Panc1 (cell line): Measurements from ENCODE around the gene CNTN4. TPM values are rescaled to one million over a fixed set of nuclear protein-coding genes. Genes with fewer than 3 reads are reported as not detected.

ENCODE experiments used
- ATAC-seq: fragments of 200-7000 bp; cut with Tn5 transposase; 2 replicates; pipeline ENCODE4 v1.9.1; 2020; ENCODE audit warnings: mild to moderate bottlenecking, moderate library complexity
- BruUV-seq: library from RNA; stranded (reverse); fragments of 400-500 nt; replicated peaks from 2 replicates; lab custom pipeline; 2021; lab: Mats Ljungman, UMichigan
- CTCF ChIA-PET: fragments of 300-600 bp; sonication (Branson Sonifier 250); formaldehyde crosslinking; loops from one replicate; lab custom pipeline; 2022; ENCODE audit warnings: antibody characterized with exemption; lab: Charles Lee
- POLR2A ChIA-PET: fragments of 300-600 bp; sonication (Branson Sonifier 250); formaldehyde crosslinking; loops from one replicate; lab custom pipeline; 2022; ENCODE audit warnings: antibody characterized with exemption; lab: Charles Lee
- DNase-seq: peaks from one replicate; pipeline ENCODE4 v3.0.0-alpha.2; 2010; ENCODE audit warnings: low read depth, low spot score
- H3K27ac ChIP-seq: 2 replicates; pipeline ENCODE4 v1.5.1; 2011; ENCODE audit warnings: mild to moderate bottlenecking, low read length, inconsistent platforms
- H3K27me3 ChIP-seq: fragments of 200-500 bp; sonication (Bioruptor generic); 2 replicates; pipeline ENCODE4 v1.6.0; 2014; ENCODE audit warnings: low read length, inconsistent platforms; ENCODE audit not compliant: control insufficient read depth, insufficient read depth
- H3K36me3 ChIP-seq: fragments of 200-500 bp; sonication (Bioruptor generic); 2 replicates; pipeline ENCODE4 v1.5.1; 2014; ENCODE audit warnings: inconsistent platforms, mild to moderate bottlenecking, low read length, moderate library complexity; ENCODE audit not compliant: control insufficient read depth, insufficient read depth
- H3K4me1 ChIP-seq: 2 replicates; pipeline ENCODE4 v1.5.1; 2011; ENCODE audit warnings: inconsistent platforms, mild to moderate bottlenecking, low read length, moderate library complexity; ENCODE audit not compliant: control insufficient read depth, insufficient read depth
- H3K4me3 ChIP-seq, 2 experiments: 2 replicates each; pipeline ENCODE4 v1.5.1; 2011 to 2012; ENCODE audit warnings: low read depth in 2 of 2, low read length in 2 of 2, mild to moderate bottlenecking in 2 of 2, inconsistent platforms in 1 of 2, moderate library complexity in 1 of 2
- H3K9me3 ChIP-seq: fragments of 200-500 bp; sonication (Bioruptor generic); 2 replicates; pipeline ENCODE4 v1.5.1; 2014; ENCODE audit warnings: low read depth, mild to moderate bottlenecking, inconsistent platforms, low read length, moderate library complexity; ENCODE audit not compliant: control insufficient read depth, insufficient read depth
- POLR2AphosphoS5 ChIP-seq: IDR thresholded peaks from 2 replicates; pipeline ENCODE4 v1.6.1; 2012; ENCODE audit warnings: mild to moderate bottlenecking, low read depth, low read length, moderate library complexity
- SIN3A ChIP-seq: IDR thresholded peaks from 2 replicates; pipeline ENCODE4 v1.6.1; 2012; ENCODE audit warnings: low read depth, mild to moderate bottlenecking, low read length, moderate library complexity, borderline replicate concordance; ENCODE audit not compliant: insufficient read depth
- TCF7L2 ChIP-seq: IDR thresholded peaks from 2 replicates; pipeline ENCODE4 v1.6.1; 2011; ENCODE audit warnings: mild to moderate bottlenecking, low read depth, low read length, inconsistent platforms
- in situ Hi-C: cut with HindIII; loops from 2 replicates; pipeline ENCODE4 v1.10.0; 2016; ENCODE audit warnings: low sequenced_read_pairs, low pct_unique_long_range_greater_than_20kb
- intact Hi-C: fragments of 100-400 bp; cut with micrococcal nuclease; formaldehyde crosslinking; loops from one replicate; pipeline ENCODE4 v1.10.0; 2022; ENCODE audit not compliant: unreplicated experiment
- total RNA-seq: library from RNA; stranded (reverse); gene quantifications from one replicate; pipeline ENCODE4 v1.2.1, GENCODE V29; 2021; ENCODE audit not compliant: unreplicated experiment
- TF ChIP-seq, protein P1 (sequence below): fragments of 450-650 bp; IDR thresholded peaks from 2 replicates; pipeline ENCODE4 v1.5.1; 2017; ENCODE audit warnings: mild to moderate bottlenecking
- TF ChIP-seq, protein P2 (sequence below), 2 experiments: IDR thresholded peaks; 2 replicates each; pipeline ENCODE4 v1.6.1; 2011 to 2012; ENCODE audit warnings: low read depth in 2 of 2, control low read depth in 1 of 2, low read length in 1 of 2, mild to moderate bottlenecking in 1 of 2, moderate library complexity in 1 of 2; ENCODE audit not compliant: insufficient read depth in 1 of 2

CNTN4 gene
- total RNA-seq, 1 experiment from 2014 or later: not detected

DNA sequence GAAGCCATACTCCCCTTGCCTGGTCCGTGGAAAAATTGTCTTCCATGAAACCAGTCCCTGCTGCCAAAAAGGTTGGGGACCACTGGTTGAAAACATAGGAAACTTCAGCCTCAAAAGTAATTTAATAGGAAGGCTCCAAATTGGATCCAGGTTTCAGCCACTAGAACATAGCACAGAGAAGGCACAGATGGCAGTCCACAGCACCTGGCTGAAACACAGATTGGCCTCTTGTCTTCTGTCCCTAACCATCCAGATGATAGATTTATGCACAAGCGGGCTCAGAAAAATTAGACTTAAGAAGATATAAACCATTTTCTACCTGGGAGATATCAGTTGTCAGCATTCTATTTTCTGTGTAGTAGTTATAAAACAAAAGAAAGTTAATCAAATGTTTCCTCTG is 397.1 kb downstream of the CNTN4 start:
- in situ Hi-C loops: no loop called here
- Histone ChIP-seq H3K9me3 (no peaks in the 10 kb centered on the region), H3K4me1 (no peaks in the 10 kb centered on the region), H3K36me3 (no peaks in the 10 kb centered on the region), H3K27me3 (no peaks in the 10 kb centered on the region), H3K27ac (no peak overlapping the region), H3K4me3 (no peak overlapping the region)
- DNase-seq (no peak), ATAC-seq (no peak)
- BruUV-seq: no TSS peak
- TF ChIP-seq SIN3A (no peak), TCF7L2 (no peak), POLR2AphosphoS5 (no peak)
- TF ChIP-seq, protein P1, sequence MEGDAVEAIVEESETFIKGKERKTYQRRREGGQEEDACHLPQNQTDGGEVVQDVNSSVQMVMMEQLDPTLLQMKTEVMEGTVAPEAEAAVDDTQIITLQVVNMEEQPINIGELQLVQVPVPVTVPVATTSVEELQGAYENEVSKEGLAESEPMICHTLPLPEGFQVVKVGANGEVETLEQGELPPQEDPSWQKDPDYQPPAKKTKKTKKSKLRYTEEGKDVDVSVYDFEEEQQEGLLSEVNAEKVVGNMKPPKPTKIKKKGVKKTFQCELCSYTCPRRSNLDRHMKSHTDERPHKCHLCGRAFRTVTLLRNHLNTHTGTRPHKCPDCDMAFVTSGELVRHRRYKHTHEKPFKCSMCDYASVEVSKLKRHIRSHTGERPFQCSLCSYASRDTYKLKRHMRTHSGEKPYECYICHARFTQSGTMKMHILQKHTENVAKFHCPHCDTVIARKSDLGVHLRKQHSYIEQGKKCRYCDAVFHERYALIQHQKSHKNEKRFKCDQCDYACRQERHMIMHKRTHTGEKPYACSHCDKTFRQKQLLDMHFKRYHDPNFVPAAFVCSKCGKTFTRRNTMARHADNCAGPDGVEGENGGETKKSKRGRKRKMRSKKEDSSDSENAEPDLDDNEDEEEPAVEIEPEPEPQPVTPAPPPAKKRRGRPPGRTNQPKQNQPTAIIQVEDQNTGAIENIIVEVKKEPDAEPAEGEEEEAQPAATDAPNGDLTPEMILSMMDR: no peak
- TF ChIP-seq, protein P2, sequence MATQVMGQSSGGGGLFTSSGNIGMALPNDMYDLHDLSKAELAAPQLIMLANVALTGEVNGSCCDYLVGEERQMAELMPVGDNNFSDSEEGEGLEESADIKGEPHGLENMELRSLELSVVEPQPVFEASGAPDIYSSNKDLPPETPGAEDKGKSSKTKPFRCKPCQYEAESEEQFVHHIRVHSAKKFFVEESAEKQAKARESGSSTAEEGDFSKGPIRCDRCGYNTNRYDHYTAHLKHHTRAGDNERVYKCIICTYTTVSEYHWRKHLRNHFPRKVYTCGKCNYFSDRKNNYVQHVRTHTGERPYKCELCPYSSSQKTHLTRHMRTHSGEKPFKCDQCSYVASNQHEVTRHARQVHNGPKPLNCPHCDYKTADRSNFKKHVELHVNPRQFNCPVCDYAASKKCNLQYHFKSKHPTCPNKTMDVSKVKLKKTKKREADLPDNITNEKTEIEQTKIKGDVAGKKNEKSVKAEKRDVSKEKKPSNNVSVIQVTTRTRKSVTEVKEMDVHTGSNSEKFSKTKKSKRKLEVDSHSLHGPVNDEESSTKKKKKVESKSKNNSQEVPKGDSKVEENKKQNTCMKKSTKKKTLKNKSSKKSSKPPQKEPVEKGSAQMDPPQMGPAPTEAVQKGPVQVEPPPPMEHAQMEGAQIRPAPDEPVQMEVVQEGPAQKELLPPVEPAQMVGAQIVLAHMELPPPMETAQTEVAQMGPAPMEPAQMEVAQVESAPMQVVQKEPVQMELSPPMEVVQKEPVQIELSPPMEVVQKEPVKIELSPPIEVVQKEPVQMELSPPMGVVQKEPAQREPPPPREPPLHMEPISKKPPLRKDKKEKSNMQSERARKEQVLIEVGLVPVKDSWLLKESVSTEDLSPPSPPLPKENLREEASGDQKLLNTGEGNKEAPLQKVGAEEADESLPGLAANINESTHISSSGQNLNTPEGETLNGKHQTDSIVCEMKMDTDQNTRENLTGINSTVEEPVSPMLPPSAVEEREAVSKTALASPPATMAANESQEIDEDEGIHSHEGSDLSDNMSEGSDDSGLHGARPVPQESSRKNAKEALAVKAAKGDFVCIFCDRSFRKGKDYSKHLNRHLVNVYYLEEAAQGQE (IDR thresholded peaks at IDR 0.05; ENCODE audit: insufficient read depth in 1 of 2, low read depth in 2 of 2, low read length in 1 of 2): no peak
- ChIA-PET CTCF (no interaction called here), POLR2A (no interaction called here)
- intact Hi-C loops: no loop called here

DNA sequence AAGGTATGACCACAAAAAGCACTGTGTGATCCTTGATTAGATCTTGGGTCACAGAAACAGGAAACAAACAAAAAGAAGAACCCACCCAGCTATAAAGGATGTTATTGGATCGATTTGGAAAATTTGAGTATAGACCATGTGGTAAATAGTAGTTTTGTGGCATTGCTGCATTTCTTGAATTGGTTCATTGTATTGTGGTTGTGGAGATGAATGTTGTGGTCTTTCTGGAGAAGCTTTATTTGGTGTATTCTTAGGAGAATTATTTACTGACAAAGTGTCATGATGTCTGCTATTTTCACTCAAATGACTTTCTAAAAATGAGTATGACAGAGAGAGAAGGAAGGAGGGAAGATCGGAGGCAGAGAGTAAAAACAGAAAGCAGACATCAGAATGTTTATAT is 406.2 kb downstream of the CNTN4 start:
- intact Hi-C loops (loop anchor here (10.0 kb wide), 1 partner anchor 1510 kb away; no protein-coding TSS in a partner anchor), in situ Hi-C loops (no loop called here)
- ChIA-PET POLR2A (no interaction called here), CTCF (no interaction called here)
- ATAC-seq: no peak
- DNase-seq: no peak
- Histone ChIP-seq H3K27ac (no peak overlapping the region), H3K27me3 (no peaks in the 10 kb centered on the region), H3K4me1 (no peaks in the 10 kb centered on the region), H3K9me3 (no peaks in the 10 kb centered on the region), H3K4me3 (no peak overlapping the region), H3K36me3 (no peaks in the 10 kb centered on the region)
- TF ChIP-seq TCF7L2: no peak
- TF ChIP-seq SIN3A: no peak
- TF ChIP-seq, protein P2 (IDR thresholded peaks at IDR 0.05; ENCODE audit: insufficient read depth in 1 of 2, low read depth in 2 of 2, low read length in 1 of 2): no peak
- no TSS peak for BruUV-seq
